Activated CD8-positive, alpha-beta memory T cell treated with anti-CD3 and anti-CD28 coated beads for 4 hours (primary cell): ENCODE data around the gene TNFRSF19.
"Not testable (repeated sequence)": the region's sequence is repeated elsewhere in the genome, so short reads cannot be mapped to it uniquely, and the experiment has no call there.

Experiments
- DNase-seq, 2 donors: peaks; one replicate each; pipeline ENCODE4 v3.0.0-alpha.2; 2020; ENCODE audit warnings: low read depth in 2 of 2

TNFRSF19 gene

GRCh38 chr13:23654111-23655110 lies 84.2 kb downstream of the TNFRSF19 start:
- DNase-seq: no peak

DNA sequence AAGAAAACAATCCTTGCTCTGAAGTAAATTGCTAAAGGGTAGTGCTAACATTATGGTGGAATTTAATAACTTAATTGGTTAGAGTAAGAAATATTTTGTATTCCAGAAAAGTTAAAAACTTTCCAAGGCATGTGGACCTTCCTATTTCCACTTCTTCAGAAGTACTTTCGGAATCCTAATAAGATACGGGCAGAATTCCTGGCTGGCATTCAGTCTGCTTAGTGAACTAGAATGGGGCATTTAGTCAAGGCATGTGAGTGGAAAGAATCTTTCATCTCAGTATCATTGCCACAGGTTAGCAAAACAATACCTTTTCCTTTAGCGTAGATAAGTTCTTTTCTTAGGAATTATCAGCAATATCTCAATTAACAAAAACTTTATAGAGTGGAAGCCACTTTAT lies 85.1 kb downstream of the TNFRSF19 start:
- no peak for DNase-seq

- no peak for DNase-seq
These were observed 86.6 kb downstream of the TNFRSF19 start for GRCh38 chr13:23656637-23657371.

- no peak for DNase-seq
These were observed 88.8 kb downstream of the TNFRSF19 start for GRCh38 chr13:23658929-23659541.

- no peak for DNase-seq
These were observed 90.0 kb downstream of the TNFRSF19 start for GRCh38 chr13:23660249-23660648.

- DNase-seq: no peak
These were observed 96.4 kb downstream of the TNFRSF19 start for GRCh38 chr13:23666582-23666981.

- DNase-seq: no peak
These were observed 97.5 kb downstream of the TNFRSF19 start for GRCh38 chr13:23667750-23668149.

- no peak for DNase-seq
These were observed 98.3 kb downstream of the TNFRSF19 start for GRCh38 chr13:23668562-23668961.

GRCh38 chr13:23670793-23671192 lies 100.6 kb downstream of the TNFRSF19 start:
- DNase-seq: no peak

DNA sequence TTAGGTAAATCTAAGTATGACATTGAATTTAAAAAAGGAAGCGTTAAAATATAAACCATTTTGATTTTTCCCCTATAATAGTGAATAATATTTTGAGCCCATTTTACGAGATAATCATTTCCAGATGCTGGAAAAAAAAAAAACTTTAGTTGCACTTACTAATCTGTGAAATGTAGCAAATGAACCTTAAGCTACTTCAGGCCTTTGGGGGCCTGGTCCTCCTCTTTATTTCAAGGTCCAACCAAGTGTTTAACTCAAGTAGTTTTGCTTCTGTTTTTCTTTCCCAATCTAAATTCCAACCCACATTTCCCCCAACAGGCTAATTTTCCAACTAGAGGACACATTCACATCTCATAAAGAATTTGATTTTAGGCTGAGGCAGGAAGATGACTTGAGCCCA lies 101.2 kb downstream of the TNFRSF19 start:
- no peak for DNase-seq

- DNase-seq: no peak
These were observed 101.7 kb downstream of the TNFRSF19 start for GRCh38 chr13:23671897-23672296.

DNA sequence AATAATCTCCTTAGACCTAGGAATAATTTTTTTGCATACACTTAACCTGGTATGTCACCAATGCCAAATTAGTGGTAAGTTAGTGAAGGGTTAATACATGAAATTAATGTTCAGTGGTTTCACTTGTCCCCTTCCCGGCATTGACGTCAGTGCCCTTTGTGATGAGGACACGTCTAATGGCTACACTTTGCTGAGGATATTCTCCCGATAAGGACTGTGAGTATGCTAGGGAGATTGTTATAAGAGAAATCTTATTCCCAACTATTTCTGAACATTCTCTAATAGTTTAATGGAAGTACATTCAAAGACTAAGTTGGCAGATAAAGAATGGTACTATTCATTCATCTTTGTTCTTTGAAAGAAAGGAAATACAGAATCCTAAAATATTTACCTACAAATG lies 102.4 kb downstream of the TNFRSF19 start:
- no peak for DNase-seq

GRCh38 chr13:23673354-23673753 lies 103.1 kb downstream of the TNFRSF19 start:
- DNase-seq: no peak

- no peak for DNase-seq
These were observed 103.8 kb downstream of the TNFRSF19 start for GRCh38 chr13:23673867-23674605.

DNA sequence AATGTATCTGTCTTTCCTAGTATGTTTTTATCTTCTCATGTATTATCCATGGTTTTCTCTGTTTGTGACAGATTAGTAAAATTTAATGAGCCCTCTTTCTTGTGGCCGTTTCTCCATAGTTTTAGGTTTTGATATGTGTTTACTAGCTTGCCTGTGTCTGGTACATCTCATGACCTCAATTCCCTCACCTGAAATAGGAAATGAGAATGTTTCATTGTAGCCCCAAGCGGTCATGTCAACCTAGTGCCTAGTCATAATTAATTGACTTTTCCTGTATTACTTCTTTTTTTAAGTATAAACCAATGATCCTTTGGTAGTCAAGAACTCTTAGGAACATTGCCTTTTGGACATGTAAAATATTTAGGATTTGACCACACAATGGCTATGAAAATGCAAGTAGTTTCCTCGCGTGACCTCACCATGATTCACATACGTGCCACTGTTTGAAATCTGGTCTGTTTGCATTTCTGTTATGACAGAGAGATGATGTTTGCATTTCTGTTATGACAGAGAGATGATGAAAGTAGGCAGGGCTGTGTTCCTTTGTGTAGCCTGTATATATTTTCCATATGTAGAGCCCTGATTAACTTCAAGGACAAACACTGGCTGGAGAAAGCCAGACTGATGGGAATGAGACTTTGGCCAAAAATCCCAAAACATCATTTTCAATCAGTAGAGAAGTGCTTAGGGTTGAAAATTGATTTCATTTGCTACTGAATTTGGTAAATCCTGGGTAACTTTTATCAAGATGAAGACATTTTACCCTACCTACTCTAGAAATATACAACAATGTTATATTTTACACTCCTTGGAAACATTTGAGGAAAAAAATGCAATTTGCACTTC lies 104.8 kb downstream of the TNFRSF19 start:
- no peak for DNase-seq

GRCh38 chr13:23677679-23678288 lies 107.6 kb downstream of the TNFRSF19 start:
- not testable (repeated sequence) for DNase-seq

DNA sequence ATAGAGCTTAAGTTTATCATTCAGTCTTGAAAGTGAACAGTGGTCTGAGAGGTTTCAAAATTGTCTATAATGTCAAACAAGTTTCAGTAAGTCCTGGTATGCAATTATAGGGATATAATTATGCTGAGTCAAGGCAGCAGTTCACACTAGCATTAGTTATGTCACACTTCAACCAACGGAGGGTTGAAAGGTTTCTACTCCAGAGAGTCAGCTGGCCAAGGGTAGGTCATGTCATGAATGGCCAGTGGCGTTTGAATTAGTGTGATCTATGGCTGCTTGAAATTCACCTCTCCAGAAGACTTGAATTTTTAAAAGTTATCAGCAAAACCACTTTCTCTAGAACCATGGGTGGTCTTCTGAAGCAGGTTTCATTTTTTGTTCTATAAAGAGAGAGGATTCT lies 108.6 kb downstream of the TNFRSF19 start:
- no peak for DNase-seq

GRCh38 chr13:23679220-23679619 lies 109.0 kb downstream of the TNFRSF19 start:
- DNase-seq: no peak

DNA sequence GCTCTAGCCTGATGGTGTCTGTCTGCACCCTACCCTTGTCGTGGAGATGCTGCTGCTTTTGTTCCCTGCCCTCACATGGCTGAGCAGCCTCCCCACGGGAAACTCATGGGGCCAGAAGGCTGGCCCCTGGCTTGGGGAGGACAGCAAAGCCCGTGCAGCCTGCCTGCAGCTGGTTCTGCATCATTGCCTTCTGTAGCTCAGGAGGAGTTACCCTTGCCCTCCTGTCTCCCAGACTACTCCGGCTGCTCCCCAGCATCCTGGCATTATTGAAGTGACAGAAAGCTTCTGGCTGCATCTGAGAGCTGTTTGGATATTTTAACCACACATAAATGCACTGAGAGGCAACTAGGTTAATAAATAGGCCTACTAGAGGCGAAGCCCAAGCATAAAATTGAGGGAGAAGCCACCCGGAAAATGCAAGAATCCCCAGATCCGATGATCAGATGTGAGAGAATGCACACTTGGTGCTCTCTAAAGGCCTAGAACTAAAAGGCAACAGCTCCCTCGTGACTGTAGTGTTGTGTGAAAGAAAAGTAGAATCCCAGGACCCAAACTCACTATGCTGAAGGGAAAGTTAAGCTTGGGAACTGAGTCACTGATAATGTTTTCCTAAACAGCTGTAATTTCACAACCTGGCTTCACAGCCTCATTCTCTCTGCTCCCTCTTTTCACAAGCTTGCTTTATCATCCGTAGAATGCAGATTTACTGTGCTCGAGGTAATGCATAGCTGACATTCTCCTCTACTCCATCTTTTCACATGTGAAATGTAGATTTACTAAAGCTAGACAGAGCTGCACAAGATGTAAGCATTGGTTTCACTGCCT lies 110.8 kb downstream of the TNFRSF19 start:
- no peak for DNase-seq
